ENCODE data around the gene CYP46A1. TPM values are rescaled to one million over a fixed set of nuclear protein-coding genes. Genes with fewer than 3 reads are reported as not detected.
A peak's percentile ranks its signal among the peaks of the same experiment; 100 is the strongest.

CYP46A1 gene
- total RNA-seq, 4 donors from 2014 or later = 0.13 to 4.7 (median 0.55) TPM; not detected in 1

GRCh38 chr14:99768381-99768780 lies 84.3 kb downstream of the CYP46A1 start:
- TF ChIP-seq POLR2A (IDR thresholded peaks at IDR 0.05) (no peak), CTCF (IDR thresholded peaks at IDR 0.05) (no peak)
- 80 to 83% methylated on average over 6 of the region's 6 CpGs for WGBS, 2 donors
- no peak overlapping the region for H3K4me3 ChIP-seq (ENCODE audit: low read depth, poor library complexity, severe bottlenecking)
- intact Hi-C loops (cut with DNase I; ENCODE audit: low total_unique reads) = no loop called here
- DNase-seq (ENCODE audit: low spot score in 2 of 2) = no peak

DNA sequence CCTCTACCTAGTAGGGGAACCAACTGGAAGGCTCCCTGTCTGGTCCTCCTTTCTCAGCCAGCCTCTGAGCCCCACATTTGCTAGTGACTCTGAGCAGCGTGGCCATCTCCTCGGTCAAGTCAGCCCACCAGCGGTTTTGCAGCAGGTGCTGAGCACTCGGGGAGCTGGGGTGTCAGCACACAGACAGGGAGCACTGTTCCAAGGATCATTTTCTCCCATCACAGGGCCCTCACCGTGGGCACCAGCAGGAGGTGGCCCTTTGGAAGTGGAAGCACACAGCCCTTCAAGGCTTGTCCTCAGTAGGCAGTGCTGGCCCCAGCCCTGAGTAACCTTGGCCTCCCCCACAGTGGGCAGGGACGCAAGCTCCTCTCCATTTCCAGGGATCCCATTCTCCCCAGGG lies 85.0 kb downstream of the CYP46A1 start:
- DNase-seq (ENCODE audit: low spot score in 2 of 2) = no peak
- TF ChIP-seq CTCF (IDR thresholded peaks at IDR 0.05) (no peak), POLR2A (IDR thresholded peaks at IDR 0.05) (no peak)
- no peak overlapping the region for H3K4me3 ChIP-seq (ENCODE audit: low read depth, poor library complexity, severe bottlenecking)
- intact Hi-C loops (cut with DNase I; ENCODE audit: low total_unique reads) = no loop called here
- WGBS, 2 donors = 91 to 97% methylated on average over 6 of the region's 6 CpGs

- no peak for TF ChIP-seq POLR2A (IDR thresholded peaks at IDR 0.05)
- TF ChIP-seq CTCF (IDR thresholded peaks at IDR 0.05) = no peak
- intact Hi-C loops (cut with DNase I; ENCODE audit: low total_unique reads) = no loop called here
- WGBS, 2 donors = 75 to 89% methylated on average over 3 of the region's 3 CpGs
- no peak overlapping the region for H3K4me3 ChIP-seq (ENCODE audit: low read depth, poor library complexity, severe bottlenecking)
- DNase-seq (ENCODE audit: low spot score in 2 of 2) = peak in 1 of 2 donors; percentile 40
Measured at GRCh38 chr14:99769799-99770198, 85.7 kb downstream of the CYP46A1 start.

DNA sequence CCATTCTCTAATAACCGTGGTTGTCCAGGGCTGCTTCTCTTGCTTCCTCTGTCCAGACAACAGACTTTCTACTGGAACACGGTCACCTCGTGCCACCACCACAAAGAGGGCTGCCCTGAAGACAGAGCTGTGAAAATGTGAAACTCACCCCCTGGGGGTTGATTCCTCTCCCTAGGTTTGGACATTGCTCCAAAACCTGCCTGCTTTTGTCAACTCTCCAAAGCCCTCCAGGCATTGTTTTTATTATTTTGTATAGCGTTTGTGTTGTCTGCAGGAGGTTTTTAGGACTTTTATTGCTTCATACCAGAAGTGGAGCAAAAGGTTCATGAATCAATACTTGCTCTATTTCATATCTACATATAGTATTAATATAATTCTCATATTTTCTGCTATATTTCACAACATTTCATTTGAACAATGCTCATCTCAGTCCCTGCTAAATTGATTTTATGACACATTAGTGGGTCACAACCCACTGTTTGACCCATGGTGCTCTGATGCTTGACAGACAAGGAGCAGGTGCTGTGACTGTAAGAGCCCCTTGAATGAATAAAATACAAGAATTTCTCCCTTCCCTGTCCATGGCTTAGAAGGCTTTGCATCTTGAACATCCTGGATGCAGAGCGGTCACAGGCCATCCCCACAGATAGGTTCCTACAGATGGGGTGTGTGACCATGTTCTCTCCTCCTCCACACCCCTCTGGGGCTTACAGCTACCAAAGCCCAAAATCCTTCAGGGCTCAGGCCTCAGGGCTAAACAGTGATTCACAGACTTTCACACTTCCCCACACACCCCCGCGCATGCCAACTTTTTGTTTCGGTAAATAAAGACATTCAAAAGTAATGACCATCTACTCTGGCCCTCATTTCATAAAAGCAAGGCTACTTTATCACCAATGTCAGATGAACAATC lies 88.5 kb downstream of the CYP46A1 start:
- TF ChIP-seq POLR2A (IDR thresholded peaks at IDR 0.05) (no peak), CTCF (IDR thresholded peaks at IDR 0.05) (no peak)
- intact Hi-C loops (cut with DNase I; ENCODE audit: low total_unique reads) = no loop called here
- 68 to 69% methylated on average over 8 of the region's 8 CpGs for WGBS, 2 donors
- no peak overlapping the region for H3K4me3 ChIP-seq (ENCODE audit: low read depth, poor library complexity, severe bottlenecking)
- peak in 1 of 2 donors; percentile 66 for DNase-seq (ENCODE audit: low spot score in 2 of 2)

GRCh38 chr14:99773521-99774497 lies 89.7 kb downstream of the CYP46A1 start:
- no peak for TF ChIP-seq POLR2A (IDR thresholded peaks at IDR 0.05)
- no peak for TF ChIP-seq CTCF (IDR thresholded peaks at IDR 0.05)
- no peak overlapping the region for H3K4me3 ChIP-seq (ENCODE audit: low read depth, poor library complexity, severe bottlenecking)
- 71 to 81% methylated on average over 24 to 26 of the region's 26 CpGs for WGBS, 2 donors
- intact Hi-C loops (cut with DNase I; ENCODE audit: low total_unique reads) = no loop called here
- peak in 1 of 2 donors; percentile 82 for DNase-seq (ENCODE audit: low spot score in 2 of 2)
